Tibial nerve (tissue), 4 donors: ENCODE results near the gene ZNF618.

Experiments
- EP300 ChIP-seq, 2 donors: sonication (generic); formaldehyde crosslinking; IDR thresholded peaks; one replicate each; pipeline ENCODE4 v1.6.1; 2017; ENCODE audit warnings: antibody characterized with exemption in 2 of 2, mild to moderate bottlenecking in 1 of 2
- POLR2A ChIP-seq, 2 donors: fragments of 450-650 bp; IDR thresholded peaks; one replicate each; pipeline ENCODE4 v1.6.1; 2017; ENCODE audit warnings: antibody characterized with exemption in 2 of 2, mild to moderate bottlenecking in 2 of 2, moderate library complexity in 2 of 2
- TF ChIP-seq, protein P1 (sequence below), 5 experiments: fragments of 200-600 bp in 3 of 5; fragments of 450-650 bp in 2 of 5; sonication (generic) in 3 of 5; IDR thresholded peaks; one replicate each; pipeline ENCODE4 v1.5.1; 2016 to 2019; ENCODE audit warnings: antibody characterized with exemption in 5 of 5, mild to moderate bottlenecking in 3 of 5, moderate library complexity in 2 of 5

DNA sequence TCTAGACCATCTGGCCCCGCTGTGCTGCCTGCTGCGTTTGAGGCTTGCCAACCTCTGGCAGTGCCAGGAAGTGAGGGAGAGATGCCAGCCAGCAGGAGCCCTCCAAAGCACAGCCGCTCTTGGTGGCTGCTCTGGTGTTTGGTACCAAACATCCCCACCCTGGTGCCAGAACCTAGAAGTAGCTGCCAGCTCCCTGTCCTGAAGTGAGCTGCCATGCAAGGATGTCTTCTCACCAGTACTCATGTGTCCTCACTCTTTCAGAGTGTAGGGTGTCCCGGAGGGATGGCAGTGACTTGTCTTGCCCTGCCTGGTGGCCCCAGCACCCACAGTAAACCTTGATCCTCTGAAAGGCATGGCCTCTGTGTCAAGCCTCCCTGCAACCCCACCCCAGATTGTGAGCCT lies 158.6 kb downstream of the ZNF618 start:
- TF ChIP-seq, protein P1, sequence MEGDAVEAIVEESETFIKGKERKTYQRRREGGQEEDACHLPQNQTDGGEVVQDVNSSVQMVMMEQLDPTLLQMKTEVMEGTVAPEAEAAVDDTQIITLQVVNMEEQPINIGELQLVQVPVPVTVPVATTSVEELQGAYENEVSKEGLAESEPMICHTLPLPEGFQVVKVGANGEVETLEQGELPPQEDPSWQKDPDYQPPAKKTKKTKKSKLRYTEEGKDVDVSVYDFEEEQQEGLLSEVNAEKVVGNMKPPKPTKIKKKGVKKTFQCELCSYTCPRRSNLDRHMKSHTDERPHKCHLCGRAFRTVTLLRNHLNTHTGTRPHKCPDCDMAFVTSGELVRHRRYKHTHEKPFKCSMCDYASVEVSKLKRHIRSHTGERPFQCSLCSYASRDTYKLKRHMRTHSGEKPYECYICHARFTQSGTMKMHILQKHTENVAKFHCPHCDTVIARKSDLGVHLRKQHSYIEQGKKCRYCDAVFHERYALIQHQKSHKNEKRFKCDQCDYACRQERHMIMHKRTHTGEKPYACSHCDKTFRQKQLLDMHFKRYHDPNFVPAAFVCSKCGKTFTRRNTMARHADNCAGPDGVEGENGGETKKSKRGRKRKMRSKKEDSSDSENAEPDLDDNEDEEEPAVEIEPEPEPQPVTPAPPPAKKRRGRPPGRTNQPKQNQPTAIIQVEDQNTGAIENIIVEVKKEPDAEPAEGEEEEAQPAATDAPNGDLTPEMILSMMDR (IDR thresholded peaks at IDR 0.05): no peak
- TF ChIP-seq POLR2A (IDR thresholded peaks at IDR 0.05) (no peak), EP300 (IDR thresholded peaks at IDR 0.05) (no peak)
